GM12865 (cell line): Measurements from ENCODE around the gene HMX3.

Source experiments
- DNase-seq: peaks from one replicate; pipeline ENCODE4 v3.0.0; 2010; ENCODE audit warnings: low read depth
- H3K4me3 ChIP-seq: 2 replicates; pipeline ENCODE4 v1.5.1; 2011; ENCODE audit warnings: mild to moderate bottlenecking, low read depth, low read length, control low read depth
- CTCF ChIP-seq: IDR thresholded peaks from 2 replicates; pipeline ENCODE4 v1.5.1; 2011; ENCODE audit warnings: low read length, control low read depth, low read depth, inconsistent platforms; ENCODE audit not compliant: insufficient read depth; ENCODE audit errors: missing control alignments

Gene HMX3

DNA sequence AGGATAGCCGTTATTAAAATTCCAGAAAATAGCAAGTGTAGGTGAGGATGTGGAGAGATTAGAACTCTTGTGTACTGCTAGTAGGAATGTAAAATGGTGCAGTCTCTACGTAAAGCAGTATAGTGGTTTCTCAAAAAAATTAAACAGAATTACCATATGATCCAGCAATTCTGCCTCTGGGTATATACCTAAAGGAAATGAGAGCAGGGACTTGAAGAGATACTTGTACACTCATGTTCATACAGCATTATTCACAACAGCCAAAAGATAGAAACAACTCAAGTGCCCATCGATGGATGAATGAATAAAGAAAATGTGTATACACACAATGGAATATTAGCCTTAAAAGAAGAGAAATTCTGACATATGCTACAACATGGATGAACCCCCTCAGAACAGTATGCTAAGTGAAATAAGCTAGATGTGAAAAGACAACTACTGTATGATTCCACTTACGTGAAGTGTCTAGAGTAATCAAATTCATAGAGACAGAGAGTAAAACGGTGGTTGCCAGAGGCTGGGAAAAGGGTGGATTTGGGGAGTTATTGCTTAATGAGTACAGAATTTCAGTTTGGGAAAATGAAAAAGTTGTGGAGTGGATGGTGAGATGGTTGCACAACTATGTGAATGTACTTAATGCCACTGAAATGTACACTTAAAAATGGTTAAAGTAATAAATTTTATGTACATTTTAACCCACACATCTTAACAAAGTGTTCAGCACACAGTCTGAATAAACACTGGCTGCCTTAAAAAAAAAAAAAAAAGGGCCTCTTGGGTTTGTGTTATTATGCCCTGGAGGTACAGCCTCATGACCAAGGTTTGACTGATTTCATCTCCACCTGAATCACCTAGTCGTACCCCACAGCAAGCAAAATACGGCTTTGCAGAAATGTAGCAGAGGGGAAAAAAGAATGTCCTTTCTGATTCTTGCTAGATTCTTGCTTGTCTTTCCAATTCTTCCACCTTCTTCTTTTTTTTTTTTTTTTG lies 44.6 kb downstream of the HMX3 start:
- DNase-seq: no peak
- no peak for TF ChIP-seq CTCF
- no peak overlapping the region for H3K4me3 ChIP-seq

GRCh38 chr10:123183724-123184123 lies 48.0 kb downstream of the HMX3 start:
- no peak overlapping the region for H3K4me3 ChIP-seq
- TF ChIP-seq CTCF: no peak
- DNase-seq: no peak

DNA sequence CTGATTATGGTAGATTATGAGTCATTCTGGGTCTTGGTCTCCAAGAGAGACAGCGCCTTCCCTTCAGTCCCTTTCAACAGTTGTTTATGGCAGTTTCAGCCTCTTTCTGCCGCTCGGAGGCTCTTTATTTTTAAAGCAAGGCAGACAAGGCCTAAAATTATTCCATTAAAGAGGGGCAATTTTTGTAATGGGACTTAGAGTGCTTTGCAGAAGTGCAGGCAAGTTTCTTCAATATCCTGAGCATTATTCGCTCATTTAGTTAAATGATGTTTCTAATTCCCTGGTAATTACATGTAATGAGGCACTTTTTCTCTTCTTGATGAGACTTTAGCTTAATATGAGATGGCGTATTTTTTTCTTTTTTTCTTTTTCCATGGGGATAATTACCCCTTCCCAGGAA lies 52.0 kb downstream of the HMX3 start:
- no peak for DNase-seq
- H3K4me3 ChIP-seq: no peak overlapping the region
- TF ChIP-seq CTCF: no peak
